Activated naive CD8-positive, alpha-beta T cell treated with anti-CD3 and anti-CD28 coated beads, Interleukin-2, amount 50 U/mL, for 16 hours (primary cell): Measurements from ENCODE around the gene PTPRN2.
"Not testable (repeated sequence)": the region's sequence is repeated elsewhere in the genome, so short reads cannot be mapped to it uniquely, and the experiment has no call there.

Experiments
- DNase-seq: peaks from one replicate; pipeline ENCODE4 v3.0.0-alpha.2; 2020; ENCODE audit warnings: low read depth, low spot score

Gene PTPRN2

DNA sequence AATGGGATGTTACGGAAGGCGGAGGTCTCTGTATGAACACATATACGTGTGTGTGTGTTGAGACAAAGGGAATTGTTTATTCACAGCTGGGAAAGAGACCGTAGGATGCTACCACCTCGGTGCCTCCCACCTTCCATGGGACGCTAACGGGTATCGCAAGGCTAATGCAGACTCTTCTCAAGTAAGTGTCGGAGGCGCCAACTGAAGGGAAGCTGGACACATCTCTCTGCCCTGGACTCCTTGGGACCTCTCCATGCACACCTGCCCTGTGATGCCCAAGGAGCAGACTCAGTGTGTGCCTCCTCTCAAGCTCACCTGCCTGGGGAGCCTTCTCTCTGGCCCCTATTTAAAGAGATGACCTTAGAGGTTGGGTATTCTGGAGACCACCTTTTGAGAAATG is 1020.0 kb downstream of the PTPRN2 start:
- no peak for DNase-seq

DNA sequence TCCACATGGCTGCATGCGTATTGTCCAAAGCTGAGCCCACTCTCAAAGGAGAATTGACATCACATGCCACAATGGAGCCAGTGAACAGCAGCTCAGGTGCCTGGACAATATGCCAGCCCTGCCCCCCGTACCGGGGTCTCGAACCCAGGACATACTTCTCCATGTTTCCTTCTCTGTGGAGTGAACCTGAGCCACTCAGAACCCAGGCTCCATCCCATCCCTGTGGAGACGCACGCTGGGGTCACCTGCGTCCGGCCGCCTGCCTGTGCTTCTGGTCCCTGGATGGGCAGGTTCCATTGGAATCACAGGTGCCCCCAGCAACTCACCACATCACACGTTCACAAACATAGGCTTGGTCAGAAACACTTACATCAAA is 1021.0 kb downstream of the PTPRN2 start:
- DNase-seq, result no peak

DNA sequence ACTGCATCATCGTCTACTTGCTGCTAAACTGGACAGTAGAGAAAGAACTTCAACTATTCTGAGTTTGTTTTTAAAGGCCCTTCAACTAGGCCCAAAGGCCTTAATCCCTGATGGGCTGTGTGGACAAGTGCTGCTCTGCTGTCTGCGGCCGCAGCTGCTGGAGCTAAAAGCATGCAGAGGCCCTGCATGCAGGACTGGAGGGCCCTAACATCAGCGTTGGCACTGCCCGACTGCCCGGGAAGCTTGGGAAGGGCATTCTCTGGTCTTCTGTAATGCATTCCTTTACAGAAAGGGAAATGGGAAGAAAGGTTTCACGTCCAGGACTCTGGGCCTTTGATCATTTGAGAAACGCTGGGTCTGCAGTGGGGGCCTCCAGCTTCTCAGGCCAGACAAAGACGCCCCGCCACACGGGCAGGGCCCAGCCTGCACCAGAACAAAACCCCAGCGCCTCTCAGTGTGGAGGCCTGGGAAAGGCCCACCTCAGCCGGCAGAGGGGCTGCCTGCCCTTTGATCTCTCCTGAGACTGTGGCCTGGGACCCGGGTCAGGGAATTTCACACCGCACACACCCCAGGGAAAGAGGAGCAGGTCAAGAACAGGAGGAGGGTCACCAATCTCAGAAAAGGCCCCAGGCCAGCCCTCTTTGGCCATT is 1021.5 kb downstream of the PTPRN2 start:
- no peak for DNase-seq

DNA sequence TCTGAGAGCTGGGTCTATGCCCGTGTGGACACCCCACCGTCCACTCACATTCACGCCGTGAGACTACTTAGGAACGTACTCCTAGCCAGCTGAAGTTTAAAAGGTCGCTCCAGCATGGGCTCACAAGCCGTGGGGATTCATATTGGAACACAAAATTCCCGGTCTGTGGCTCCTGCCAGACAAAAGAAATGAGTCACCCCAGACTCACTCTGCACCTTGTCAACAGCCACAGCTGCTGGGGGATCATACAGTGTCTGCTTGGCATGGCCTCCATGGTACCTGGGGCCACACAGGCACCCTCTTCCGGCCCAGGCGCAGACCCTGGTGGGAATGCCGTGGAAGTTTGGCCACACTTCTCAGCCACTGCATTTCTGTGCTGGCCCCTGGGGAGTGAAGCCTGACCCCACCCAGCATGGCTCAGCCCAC is 1022.4 kb downstream of the PTPRN2 start:
- no peak for DNase-seq

DNA sequence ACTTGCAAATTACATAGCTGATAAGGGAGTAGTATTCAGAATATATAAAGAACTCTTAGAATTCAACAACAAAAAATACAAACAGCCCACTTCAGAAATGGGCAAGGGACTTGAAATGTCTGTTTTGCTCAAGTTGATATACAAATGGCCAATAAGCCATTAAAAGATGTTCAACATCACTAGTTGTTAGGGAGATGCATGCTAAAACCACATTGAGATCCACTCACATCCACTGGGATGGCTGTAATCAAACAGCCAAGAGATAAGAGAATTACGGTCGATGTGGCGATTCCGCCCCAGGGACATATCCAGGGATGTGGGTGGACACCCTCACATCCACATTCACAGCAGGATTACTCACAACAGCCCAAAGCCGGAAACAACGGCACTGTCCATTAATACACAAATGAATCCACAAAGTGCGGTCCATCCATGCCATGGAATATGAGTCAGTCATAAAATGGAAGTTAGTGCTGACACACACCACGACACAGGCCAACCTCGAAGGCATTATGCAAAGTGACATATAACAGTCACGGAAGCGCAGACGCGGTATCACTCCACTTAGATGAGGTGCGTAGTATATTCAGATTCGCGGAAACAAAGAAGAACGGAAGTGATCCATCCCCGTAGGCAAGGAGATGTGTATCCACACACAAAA is 1023.0 kb downstream of the PTPRN2 start:
- DNase-seq, result no peak

DNA sequence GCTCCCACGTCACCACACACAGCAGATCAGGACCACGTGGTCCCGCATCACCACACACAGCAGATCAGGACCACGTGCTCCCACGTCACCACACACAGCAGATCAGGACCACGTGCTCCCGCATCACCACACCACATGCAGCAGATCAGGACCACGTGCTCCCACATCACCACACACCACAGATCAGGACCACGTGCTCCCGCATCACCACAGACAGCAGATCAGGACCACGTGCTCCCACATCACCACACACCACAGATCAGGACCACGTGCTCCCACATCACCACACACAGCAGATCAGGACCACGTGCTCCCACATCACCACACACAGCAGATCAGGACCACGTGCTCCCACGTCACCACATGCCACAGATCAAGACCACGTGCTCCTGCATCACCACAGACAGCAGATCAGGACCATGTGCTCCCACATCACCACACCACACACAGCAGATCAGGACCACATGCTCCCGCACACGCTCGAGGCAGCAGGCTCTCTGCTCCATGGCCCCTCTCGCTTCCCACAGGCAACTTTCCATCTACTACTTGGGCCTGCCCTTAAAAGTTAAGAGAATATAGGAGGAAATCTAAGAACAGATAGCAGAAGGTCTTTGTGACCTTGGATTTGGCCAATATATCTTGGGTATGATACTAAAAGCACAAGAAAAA is 1024.0 kb downstream of the PTPRN2 start:
- DNase-seq, result not testable (repeated sequence)

DNA sequence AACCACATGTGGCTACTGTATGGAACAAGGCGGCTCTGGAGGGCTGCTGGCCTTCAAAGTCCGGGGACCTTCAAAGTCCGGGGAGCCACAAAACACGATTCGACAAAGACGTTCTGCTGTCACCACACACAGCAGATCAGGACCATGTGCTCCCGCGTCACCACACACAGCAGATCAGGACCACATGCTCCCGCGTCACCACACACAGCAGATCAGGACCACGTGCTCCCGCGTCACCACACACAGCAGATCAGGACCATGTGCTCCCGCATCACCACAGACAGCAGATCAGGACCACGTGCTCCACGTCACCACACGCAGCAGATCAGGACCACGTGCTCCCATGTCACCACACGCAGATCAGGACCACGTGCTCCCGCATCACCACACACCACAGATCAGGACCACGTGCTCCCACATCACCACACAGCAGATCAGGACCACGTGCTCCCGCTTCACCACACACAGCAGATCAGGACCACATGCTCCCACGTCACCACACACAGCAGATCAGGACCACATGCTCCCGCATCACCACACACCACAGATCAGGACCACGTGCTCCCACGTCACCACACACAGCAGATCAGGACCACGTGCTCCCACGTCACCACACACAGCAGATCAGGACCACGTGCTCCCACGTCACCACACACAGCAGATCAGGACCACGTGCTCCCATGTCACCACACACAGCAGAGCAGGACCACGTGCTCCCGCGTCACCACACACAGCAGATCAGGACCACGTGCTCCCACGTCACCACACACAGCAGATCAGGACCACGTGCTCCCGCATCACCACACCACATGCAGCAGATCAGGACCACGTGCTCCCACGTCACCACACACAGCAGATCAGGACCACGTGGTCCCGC is 1024.9 kb downstream of the PTPRN2 start:
- DNase-seq, result not testable (repeated sequence)

DNA sequence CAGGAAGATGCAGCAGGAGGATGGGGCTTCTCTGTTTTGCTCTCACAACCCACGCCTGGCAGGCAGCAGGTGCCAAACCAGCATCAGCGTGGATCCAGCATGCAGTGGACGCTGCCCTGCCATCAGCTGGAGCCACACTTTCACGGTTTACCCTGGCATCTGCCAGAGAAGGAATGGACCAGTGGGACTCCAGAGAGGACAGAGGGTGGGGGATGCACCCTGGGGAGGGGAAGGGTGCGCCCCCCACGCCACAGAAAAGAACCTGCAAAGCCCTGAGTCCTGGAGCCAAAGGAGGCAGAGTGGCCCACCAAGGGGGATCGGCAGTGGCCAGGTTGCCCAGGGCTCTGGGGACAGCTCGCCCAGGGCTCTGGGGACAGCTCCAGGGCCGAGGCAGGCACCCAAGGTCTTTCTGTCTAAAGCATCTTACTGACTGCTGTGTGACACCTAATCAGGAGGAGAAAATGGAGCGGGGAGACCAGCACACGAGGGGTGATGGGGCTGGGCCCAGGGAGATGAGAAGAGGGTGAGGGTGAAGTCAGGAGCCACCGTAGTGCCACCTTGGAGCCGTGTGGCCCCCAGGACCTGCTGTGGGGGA is 1025.7 kb downstream of the PTPRN2 start:
- no peak for DNase-seq

DNA sequence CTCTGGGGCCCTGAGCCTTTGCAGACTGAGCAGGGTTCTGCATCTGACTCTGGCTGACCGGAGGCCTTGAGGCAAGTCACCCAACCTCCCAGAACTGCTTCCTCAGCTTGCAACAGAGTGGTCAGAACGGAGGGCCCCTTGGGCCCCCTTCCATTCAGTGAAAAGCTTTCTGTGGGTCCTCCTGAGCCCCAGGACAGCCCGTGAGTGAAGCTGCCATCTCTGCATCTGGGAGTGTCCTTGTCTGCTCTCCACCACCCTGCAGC is 1026.2 kb downstream of the PTPRN2 start:
- no peak for DNase-seq

DNA sequence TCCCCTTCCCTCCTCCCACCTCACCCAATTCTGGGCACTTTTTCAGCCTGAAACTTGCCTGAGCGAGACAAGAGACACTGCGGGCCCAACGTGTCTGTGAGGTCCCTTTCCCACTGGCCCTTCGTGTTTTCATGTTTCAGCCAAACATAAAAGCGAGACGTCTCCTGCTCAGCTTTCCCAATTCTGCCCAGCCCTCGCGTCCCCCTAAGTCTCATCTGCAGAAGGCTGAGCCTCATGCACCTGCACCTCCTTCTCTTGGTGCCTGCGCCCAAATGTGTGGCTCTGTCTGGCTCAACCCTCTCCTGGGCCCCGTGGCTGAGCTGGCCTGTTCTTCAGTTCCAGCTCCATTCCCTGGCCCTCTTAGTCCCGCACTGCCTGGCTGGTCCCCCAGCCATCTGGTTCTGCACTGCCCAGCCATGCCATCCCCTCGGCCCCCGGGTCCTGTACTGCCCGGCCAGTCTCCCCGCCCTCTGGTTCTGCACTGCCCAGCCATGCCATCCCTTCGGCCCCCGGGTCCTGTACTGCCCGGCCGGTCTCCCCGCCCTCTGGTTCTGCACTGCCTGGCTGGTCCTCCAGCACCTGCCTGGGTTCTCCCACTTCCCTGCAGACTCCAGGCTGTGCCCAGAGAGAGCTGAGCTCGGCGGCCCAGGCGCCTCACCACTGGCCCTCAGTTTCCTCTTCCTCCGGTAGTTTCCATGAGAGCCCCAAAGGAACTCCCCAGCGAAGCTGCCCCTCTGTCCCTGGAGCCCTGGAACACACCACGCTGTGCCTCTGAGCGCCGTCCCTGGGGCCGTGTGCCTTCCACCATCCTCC is 1026.7 kb downstream of the PTPRN2 start:
- no peak for DNase-seq

DNA sequence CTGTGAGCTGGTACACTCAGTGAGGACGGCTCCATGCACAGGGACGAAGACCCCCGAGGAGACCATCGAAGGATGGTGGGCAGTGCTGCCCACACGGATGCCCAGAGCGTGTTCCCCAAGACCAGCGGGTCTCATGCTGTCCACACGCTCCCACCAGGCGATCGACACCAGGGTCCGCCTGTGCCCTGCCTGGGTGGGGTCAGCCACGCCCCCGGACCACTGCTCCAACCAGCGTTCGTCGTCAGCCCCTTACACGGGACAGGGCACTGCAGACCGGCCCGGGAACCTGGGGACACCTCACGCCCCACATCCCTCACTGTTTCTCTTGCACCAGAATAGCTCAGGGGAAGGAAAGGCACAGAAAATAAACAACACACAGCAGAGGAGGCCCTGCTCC is 1027.4 kb downstream of the PTPRN2 start:
- no peak for DNase-seq

DNA sequence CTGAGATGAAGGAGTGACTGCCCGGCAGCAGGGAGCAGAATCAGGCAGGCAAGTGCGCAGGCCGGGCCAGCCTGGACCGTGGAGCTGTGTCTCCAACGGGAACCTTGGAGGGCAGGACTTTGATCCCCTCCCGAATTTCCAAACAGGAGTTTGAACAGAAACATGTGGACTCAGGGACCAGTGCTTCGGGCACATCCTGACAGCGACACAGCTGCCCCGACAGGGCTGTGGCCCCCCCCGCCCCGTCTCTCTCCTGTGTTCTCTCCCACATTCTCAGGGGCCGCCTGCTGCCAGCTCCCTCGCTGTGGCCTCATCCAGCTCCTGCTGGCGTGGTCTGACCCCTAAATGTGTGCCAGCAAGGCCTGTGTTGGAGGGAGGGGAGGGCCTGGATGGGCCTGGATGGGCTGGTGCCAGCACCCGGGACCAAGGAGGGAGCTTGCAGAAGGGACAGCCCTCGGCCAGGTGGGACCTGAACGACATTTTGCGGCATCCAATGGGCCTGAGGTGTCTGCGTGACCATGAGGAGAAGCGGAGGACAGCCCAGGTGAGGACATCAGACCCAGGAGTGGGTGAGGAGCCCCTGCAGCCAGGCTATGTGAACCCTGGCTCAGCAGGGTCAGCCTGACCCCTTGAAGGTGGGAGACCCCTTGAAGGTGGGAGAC is 1027.9 kb downstream of the PTPRN2 start:
- no peak for DNase-seq

DNA sequence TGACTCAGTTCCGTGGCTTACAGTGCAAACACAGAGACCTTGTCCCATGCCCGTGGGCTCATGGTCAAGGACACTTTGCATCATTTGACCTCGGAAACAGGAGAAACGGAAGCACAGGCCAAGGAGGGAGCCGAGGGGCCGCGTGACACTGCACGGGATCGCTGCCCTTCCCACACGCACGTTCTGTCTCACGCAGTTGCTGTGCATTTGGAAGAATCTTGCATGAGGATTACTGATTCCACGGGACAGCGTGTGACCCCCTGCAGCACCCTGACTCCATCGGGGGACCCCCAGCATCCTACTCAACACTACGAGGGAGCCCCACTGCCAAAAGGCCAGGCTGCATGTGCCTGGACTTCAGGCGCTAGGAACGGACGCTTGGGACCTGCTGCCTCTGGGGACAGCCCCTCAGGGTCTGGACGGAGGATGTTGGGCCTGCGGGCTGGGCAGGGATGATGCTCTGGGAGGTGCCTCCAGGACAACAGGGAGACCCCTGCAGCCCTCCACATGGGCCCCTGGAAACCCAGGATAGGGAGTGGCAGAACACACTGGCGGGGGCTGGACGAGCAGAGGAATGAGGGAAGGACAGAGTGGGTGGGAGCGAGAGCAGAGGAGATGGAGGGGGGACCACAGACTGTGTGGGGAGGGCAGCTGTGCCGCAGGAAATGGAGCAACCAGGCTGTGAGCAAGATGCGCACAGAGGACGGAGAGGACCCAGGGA is 1028.6 kb downstream of the PTPRN2 start:
- no peak for DNase-seq

DNA sequence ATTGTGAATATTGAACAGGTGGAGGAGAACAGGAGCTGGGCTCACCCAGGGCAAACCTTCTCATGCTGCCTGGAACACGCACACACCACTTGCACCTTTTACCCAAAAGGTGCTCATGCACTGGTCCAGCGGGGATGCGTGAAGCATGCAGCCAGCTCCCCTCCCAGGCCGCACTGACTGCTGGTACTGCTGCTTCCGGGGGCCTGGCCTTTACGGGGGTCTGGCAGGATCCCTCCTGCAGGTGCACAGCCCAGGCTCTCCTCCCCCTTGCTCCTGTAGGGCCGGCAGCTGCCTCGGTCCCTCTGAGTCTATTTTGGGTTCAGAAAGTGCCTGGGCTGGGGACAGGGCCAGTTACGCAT is 1029.1 kb downstream of the PTPRN2 start:
- no peak for DNase-seq

DNA sequence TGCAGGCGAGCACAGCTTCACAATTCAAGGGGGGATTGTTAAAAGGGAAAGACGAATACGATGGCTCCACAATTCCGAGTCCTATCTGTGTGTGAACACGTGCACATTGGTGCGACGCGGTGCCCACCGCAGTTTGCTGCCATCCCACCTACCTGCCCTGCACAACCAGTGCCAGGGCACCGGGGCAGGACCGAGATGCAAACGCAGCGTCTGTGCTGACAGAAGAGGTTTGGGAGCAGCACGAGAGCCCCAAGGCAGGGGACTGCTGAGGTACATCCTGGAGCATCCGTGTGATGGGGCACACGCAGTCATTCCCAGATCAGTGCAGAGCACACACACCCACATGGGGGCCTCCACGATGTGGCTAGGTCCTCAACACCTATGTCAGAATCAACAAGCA is 1029.6 kb downstream of the PTPRN2 start:
- no peak for DNase-seq

DNA sequence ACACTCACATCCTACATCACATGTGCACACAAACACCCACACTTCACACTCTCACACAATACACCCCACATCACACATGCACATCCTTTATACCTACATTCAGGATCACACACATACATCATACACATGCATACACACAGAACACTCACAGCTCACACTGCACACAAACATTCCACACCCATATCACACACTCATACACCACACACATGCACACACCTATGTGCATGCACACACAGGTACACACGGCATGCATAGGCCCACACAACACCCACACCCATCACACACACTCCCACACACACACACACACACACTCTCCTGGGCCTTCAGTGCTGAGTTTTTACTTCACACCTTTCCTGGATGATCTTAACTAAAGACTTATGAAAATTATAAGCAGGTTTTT is 1030.4 kb downstream of the PTPRN2 start:
- DNase-seq, result no peak

DNA sequence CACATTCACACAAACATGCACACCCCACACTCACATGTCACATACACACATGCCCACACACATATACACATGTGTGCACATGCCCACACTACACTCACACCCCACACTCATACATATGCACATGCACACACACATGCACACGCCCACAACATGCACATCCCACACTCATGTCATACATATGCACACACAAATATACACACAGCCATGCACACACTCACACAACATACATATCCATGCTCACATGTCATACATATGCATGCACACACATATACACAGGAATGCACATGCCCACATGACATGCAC is 1031.0 kb downstream of the PTPRN2 start:
- DNase-seq, result no peak

DNA sequence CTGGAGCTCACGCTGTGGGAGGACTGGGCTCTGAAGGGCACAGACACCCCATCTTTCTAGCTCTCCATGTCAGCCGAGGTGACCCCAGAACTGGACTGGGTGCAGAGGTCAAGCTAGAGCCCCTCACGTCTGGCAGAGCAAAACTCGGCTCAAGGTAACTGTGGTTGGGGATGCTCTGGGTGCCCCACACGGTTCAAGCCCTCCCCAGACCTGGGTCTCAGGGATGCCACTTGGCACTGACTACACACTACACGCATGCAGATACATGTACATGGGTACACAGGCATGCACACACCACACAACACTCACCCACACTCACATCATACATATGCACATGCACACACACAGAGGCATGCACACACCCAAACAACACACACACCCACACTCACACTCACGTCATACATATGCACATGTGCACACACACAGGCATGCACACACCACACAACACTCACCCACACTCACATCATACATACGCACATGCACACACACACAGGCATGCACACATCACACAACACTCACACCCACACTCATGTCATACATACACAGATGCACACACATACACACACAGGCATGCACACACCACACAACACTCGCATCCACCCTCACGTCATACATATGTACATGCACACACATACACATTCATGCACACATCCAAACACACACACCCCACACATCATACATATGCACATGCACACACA is 1031.5 kb downstream of the PTPRN2 start:
- DNase-seq, result no peak

DNA sequence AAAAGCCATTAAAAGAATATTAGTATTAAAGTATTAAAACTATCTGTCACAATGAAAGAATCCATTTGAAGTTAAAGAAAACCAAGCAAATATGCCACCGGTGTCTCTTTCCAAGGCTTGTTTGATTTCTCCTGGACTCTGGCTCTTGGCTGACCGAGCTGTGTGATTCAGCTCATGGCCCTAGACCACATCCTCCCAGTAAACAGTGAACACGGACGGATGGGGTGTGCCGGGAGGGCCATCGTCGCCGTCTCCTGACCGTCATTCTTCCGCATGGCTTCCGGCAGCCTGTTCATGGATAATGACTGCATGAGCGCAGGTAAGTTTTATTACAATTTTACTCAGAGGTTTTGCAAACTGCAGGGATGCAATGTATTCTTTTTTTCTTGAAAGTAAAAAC is 1032.3 kb downstream of the PTPRN2 start:
- no peak for DNase-seq
